B cell (primary cell): Measurements from ENCODE around the gene VEGFB. TPM values are rescaled to one million over a fixed set of nuclear protein-coding genes. Genes with fewer than 3 reads are reported as not detected.

Experiments
- ATAC-seq: fragments of 200-7000 bp; cut with Tn5 transposase; one replicate; pipeline ENCODE4 v1.10.0; 2021; ENCODE audit warnings: low read depth, mild to moderate bottlenecking, moderate number of reproducible peaks, moderate library complexity
- CTCF ChIA-PET: fragments of 350-600 bp; sonication (Branson Sonifier 250); formaldehyde crosslinking; loops from one replicate; lab custom pipeline; 2021; ENCODE audit warnings: antibody characterized with exemption, inconsistent platforms; lab: Charles Lee
- POLR2A ChIA-PET: fragments of 350-600 bp; sonication (Branson Sonifier 250); formaldehyde crosslinking; loops from one replicate; lab custom pipeline; 2021; ENCODE audit warnings: antibody characterized with exemption; lab: Charles Lee
- DNase-seq: peaks from one replicate; pipeline ENCODE4 v3.0.0; 2013
- H2AFZ ChIP-seq: 2 replicates; pipeline ENCODE4 v1.6.1; 2012; ENCODE audit warnings: mild to moderate bottlenecking, low read depth, low read length; ENCODE audit not compliant: insufficient read depth, poor library complexity, severe bottlenecking
- H3K27ac ChIP-seq, 2 donors: 1 replicate in 1 of 2; 2 replicates in 1 of 2; pipeline ENCODE4 v1.5.1; 2012 to 2013; ENCODE audit warnings: low read length in 2 of 2, mild to moderate bottlenecking in 2 of 2, moderate library complexity in 1 of 2
- H3K27me3 ChIP-seq, 4 experiments: fragments of 200-600 bp in 1 of 4; sonication (generic) in 1 of 4; replicated peaks in 1 of 4; 1 replicate in 2 of 4; 2 replicates in 2 of 4; pipeline versions ENCODE4 v1.6.1 to v1.7.0; 2013 to 2016; ENCODE audit warnings: low read length in 3 of 4, mild to moderate bottlenecking in 2 of 4, mixed read lengths in 1 of 4, moderate library complexity in 1 of 4; ENCODE audit not compliant: insufficient read depth in 4 of 4, control insufficient read depth in 3 of 4; ENCODE audit errors: control extremely low read depth in 1 of 4
- H3K36me3 ChIP-seq, 2 experiments: replicated peaks in 1 of 2; 1 replicate in 1 of 2; 2 replicates in 1 of 2; pipeline versions ENCODE4 v1.6.1 to v1.7.1; 2013; ENCODE audit warnings: low read length in 1 of 2; ENCODE audit not compliant: insufficient read depth in 2 of 2, control insufficient read depth in 1 of 2; ENCODE audit errors: control extremely low read depth in 1 of 2, extremely low read depth in 1 of 2
- H3K4me1 ChIP-seq, 2 donors: fragments of 200-600 bp in 1 of 2; sonication (generic) in 1 of 2; 1 replicate in 1 of 2; 2 replicates in 1 of 2; pipeline versions ENCODE4 v1.5.1 to v1.6.1; 2013 to 2017; ENCODE audit warnings: low read length in 2 of 2; ENCODE audit not compliant: control insufficient read depth in 2 of 2, insufficient read depth in 2 of 2
- H3K4me2 ChIP-seq: replicated peaks from 2 replicates; pipeline ENCODE3; 2012; ENCODE audit warnings: mild to moderate bottlenecking, low read depth, low read length; ENCODE audit not compliant: poor library complexity, severe bottlenecking
- H3K4me3 ChIP-seq, 5 experiments: fragments of 200-600 bp in 1 of 5; sonication (generic) in 1 of 5; 1 replicate in 3 of 5; 2 replicates in 2 of 5; pipeline versions ENCODE4 v1.5.1 to v1.7.0; 2011 to 2016; ENCODE audit warnings: low read length in 4 of 5, mild to moderate bottlenecking in 4 of 5, low read depth in 2 of 5, control low read depth in 1 of 5, moderate library complexity in 1 of 5; ENCODE audit not compliant: insufficient read depth in 1 of 5; ENCODE audit errors: control extremely low read depth in 1 of 5, extremely low read depth in 1 of 5
- H3K79me2 ChIP-seq: fragments of 200-600 bp; sonication (generic); one replicate; pipeline ENCODE4 v1.6.0; 2016; ENCODE audit warnings: low read length; ENCODE audit not compliant: control insufficient read depth, insufficient read depth
- H3K9ac ChIP-seq: fragments of 200-600 bp; sonication (generic); 2 replicates; pipeline ENCODE4 v1.6.1; 2017; ENCODE audit warnings: mild to moderate bottlenecking, low read length, moderate library complexity
- H3K9me3 ChIP-seq, 3 donors: one replicate each; pipeline versions ENCODE4 v1.6.1 to v1.7.1; 2013; ENCODE audit warnings: low read length in 2 of 3; ENCODE audit not compliant: control insufficient read depth in 2 of 3, insufficient read depth in 1 of 3; ENCODE audit errors: control extremely low read depth in 1 of 3
- H4K20me1 ChIP-seq: 2 replicates; pipeline ENCODE4 v1.6.0; 2012; ENCODE audit warnings: mild to moderate bottlenecking, low read length; ENCODE audit not compliant: insufficient read depth, control insufficient read depth, poor library complexity, severe bottlenecking
- H3K27ac Mint-ChIP-seq: one replicate; pipeline ENCODE4 v1.8.0; 2021; ENCODE audit warnings: mixed read lengths
- H3K27me3 Mint-ChIP-seq: one replicate; pipeline ENCODE4 v1.8.0; 2021; ENCODE audit warnings: mixed read lengths
- H3K4me1 Mint-ChIP-seq: one replicate; pipeline ENCODE4 v1.8.0; 2021; ENCODE audit warnings: mixed read lengths
- H3K4me3 Mint-ChIP-seq: one replicate; pipeline ENCODE4 v1.8.0; 2021; ENCODE audit warnings: mixed read lengths
- H3K9me3 Mint-ChIP-seq: one replicate; pipeline ENCODE4 v1.8.0; 2022; ENCODE audit warnings: mixed read lengths; ENCODE audit not compliant: insufficient read depth
- CTCF ChIP-seq: fragments of 200-600 bp; IDR thresholded peaks from one replicate; pipeline ENCODE4 v1.8.0; 2022; ENCODE audit warnings: antibody characterized with exemption, mild to moderate bottlenecking
- EZH2 ChIP-seq: IDR thresholded peaks from 2 replicates; pipeline ENCODE4 v1.6.1; 2012; ENCODE audit warnings: borderline replicate concordance, low read depth, mild to moderate bottlenecking, moderate library complexity, low read length; ENCODE audit not compliant: insufficient read depth, poor library complexity, severe bottlenecking
- WGBS: methylation state at CpG from one replicate; pipeline ENCODE4 v1.1.5; 2013; ENCODE audit warnings: missing lambda C conversion rate; ENCODE audit not compliant: insufficient coverage; 5-methylcytosine and 5-hydroxymethylcytosine counted together
- intact Hi-C: fragments of 100-400 bp; cut with micrococcal nuclease; formaldehyde crosslinking; loops from one replicate; pipeline ENCODE4 v1.10.0; 2022
- polyA plus RNA-seq: library from polyadenylated mRNA; depleted of rRNA; stranded (reverse); fragments of >200 nt; gene quantifications from 2 replicates; pipeline ENCODE4 v1.2.3, GENCODE V29; 2012
- total RNA-seq, 2 donors: library from RNA; stranded (reverse); fragments of 120-200 nt in 1 of 2; gene quantifications; 1 replicate in 1 of 2; 2 replicates in 1 of 2; pipeline versions ENCODE4 v1.2.3 to v1.2.4, GENCODE V29; 2013 to 2022

Gene VEGFB
- total and polyA plus RNA-seq, 2 donors (not counting 1 experiment from before 2014, with no cell fraction given) = 56.4 to 152 TPM

- Histone ChIP-seq H3K36me3 (no peaks in the 10 kb centered on the region), H3K27me3 (no peaks in the 10 kb centered on the region), H4K20me1 (no peaks in the 10 kb centered on the region), H3K9me3 (peaks cover 0 to 3% (median 0%) of the 10 kb centered on the region in 3 donors), H3K4me3 (peak overlapping the region in 4 of 5 experiments; percentile 79 to 96 (median 85)), H3K4me1 (peaks cover 14 to 29% of the 10 kb centered on the region in 2 donors), H3K9ac (peak overlapping the region; percentile 76), H3K79me2 (no peaks in the 10 kb centered on the region), H3K27ac (peak overlapping the region; percentile 89 to 91), H2AFZ (peak overlapping the region; percentile 75), H3K4me2 (peak overlapping the region; percentile 92)
- peak overlapping the region; percentile 100 for H3K4me3 Mint-ChIP-seq
- WGBS = 58% methylated on average over 20 of the region's 23 CpGs
- intact Hi-C loops = no loop called here
- peaks cover 19% of the 10 kb centered on the region for H3K4me1 Mint-ChIP-seq
- CTCF ChIA-PET = interaction anchor here (0.8 to 5.7 kb wide), 8 partner anchors 12 to 63 kb away, joined by 3 to 73 read pairs (median 7); partner anchors contain the start of genes CATSPERZ, ESRRA, FERMT3 and PLCB3
- TF ChIP-seq EZH2 (no peak), CTCF (no peak)
- peak overlapping the region; percentile 99 for H3K27ac Mint-ChIP-seq
- H3K27me3 Mint-ChIP-seq = no peaks in the 10 kb centered on the region
- no peaks in the 10 kb centered on the region for H3K9me3 Mint-ChIP-seq
- DNase-seq = no peak
- POLR2A ChIA-PET = interaction anchor here (1.0 to 4.6 kb wide), 9 partner anchors 16 to 80 kb away, joined by 3 to 67 read pairs (median 10); partner anchors contain the start of genes BAD, FERMT3, GPR137 and NUDT22
- ATAC-seq = no peak
Measured at GRCh38 chr11:64268025-64268892, 33.9 kb downstream of the VEGFB start.
